ENCODE measurements around the gene LPCAT2. TPM values are rescaled to one million over a fixed set of nuclear protein-coding genes. Genes with fewer than 3 reads are reported as not detected.

The LPCAT2 gene
- total RNA-seq, 1 experiment from 2014 or later = 10.7 TPM

- intact Hi-C loops (cut with micrococcal nuclease) = no loop called here
- H3K27me3 Mint-ChIP-seq (ENCODE audit: insufficient read depth, unreplicated experiment) = no peaks in the 10 kb centered on the region
- DNase-seq (ENCODE audit: unreplicated experiment) = peak; percentile 38
- TF ChIP-seq CTCF (IDR thresholded peaks at IDR 0.05; ENCODE audit: unreplicated experiment) = no peak
- no peak overlapping the region for H3K4me3 Mint-ChIP-seq (ENCODE audit: unreplicated experiment)
- peak overlapping the region; percentile 71 for H3K27ac Mint-ChIP-seq (ENCODE audit: low read depth, unreplicated experiment)
- BruUV-seq (replicated peaks) = no TSS peak
- CTCF ChIA-PET = interaction anchor here (0.7 to 1.7 kb wide), 5 partner anchors 11 to 132 kb away, joined by 3 to 4 read pairs (median 3); no protein-coding TSS in a partner anchor
- POLR2A ChIA-PET = interaction anchor here (0.7 to 1.6 kb wide), 7 partner anchors 8 to 111 kb away, joined by 3 to 7 read pairs (median 3); no protein-coding TSS in a partner anchor
- H3K9me3 Mint-ChIP-seq (ENCODE audit: unreplicated experiment) = peaks cover 8% of the 10 kb centered on the region
- H3K36me3 Mint-ChIP-seq (ENCODE audit: insufficient read depth, unreplicated experiment) = peaks cover 4% of the 10 kb centered on the region
- H3K4me1 Mint-ChIP-seq (ENCODE audit: insufficient read depth, unreplicated experiment) = peaks cover 37% of the 10 kb centered on the region
These were observed 63.6 kb downstream of the LPCAT2 start for GRCh38 chr16:55572439-55572838.

- no peak for TF ChIP-seq CTCF (IDR thresholded peaks at IDR 0.05; ENCODE audit: unreplicated experiment)
These were observed 65.9 kb downstream of the LPCAT2 start for GRCh38 chr16:55574811-55575210.

DNA sequence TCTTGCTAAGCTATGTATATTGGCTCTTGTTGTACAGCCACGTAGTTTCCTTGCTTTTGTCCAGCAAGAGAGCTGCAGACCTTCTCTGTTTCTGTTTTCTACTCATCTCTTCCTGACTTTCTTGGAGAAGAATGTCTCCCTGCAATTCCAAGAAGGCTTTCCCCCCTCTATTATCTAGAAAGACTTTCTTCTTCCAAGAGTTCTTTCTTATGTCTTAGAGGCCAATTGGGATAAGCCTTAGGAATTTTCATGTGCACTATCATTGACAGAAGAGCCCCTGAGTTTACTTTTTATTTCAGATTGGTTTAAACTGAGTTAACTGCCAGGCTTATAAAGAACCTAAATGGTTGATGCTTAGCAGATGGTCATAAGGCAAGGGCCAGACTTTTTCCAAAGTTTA, 66.6 kb downstream of the LPCAT2 start:
- Mint-ChIP-seq H3K27me3 (ENCODE audit: insufficient read depth, unreplicated experiment) (no peaks in the 10 kb centered on the region), H3K4me1 (ENCODE audit: insufficient read depth, unreplicated experiment) (peaks cover 16% of the 10 kb centered on the region), H3K9me3 (ENCODE audit: unreplicated experiment) (peaks cover 8% of the 10 kb centered on the region), H3K4me3 (ENCODE audit: unreplicated experiment) (no peak overlapping the region), H3K36me3 (ENCODE audit: insufficient read depth, unreplicated experiment) (peaks cover 4% of the 10 kb centered on the region), H3K27ac (ENCODE audit: low read depth, unreplicated experiment) (no peak overlapping the region)
- ChIA-PET CTCF (interaction anchor here (0.6 to 1.3 kb wide), 2 partner anchors 18 to 73 kb away, joined by 3 to 4 read pairs; no protein-coding TSS in a partner anchor), POLR2A (interaction anchor here (0.7 kb wide), 1 partner anchor 126 kb away, joined by 3 read pairs; no protein-coding TSS in a partner anchor)
- no peak for DNase-seq (ENCODE audit: unreplicated experiment)
- intact Hi-C loops (cut with micrococcal nuclease) = no loop called here
- no peak for TF ChIP-seq CTCF (IDR thresholded peaks at IDR 0.05; ENCODE audit: unreplicated experiment)
- no TSS peak for BruUV-seq (replicated peaks)

More at GRCh38 chr16:55574811-55575210, 65.9 kb downstream of the LPCAT2 start:
- no peak overlapping the region for H3K4me3 Mint-ChIP-seq (ENCODE audit: unreplicated experiment)
- H3K27me3 Mint-ChIP-seq (ENCODE audit: insufficient read depth, unreplicated experiment) = no peaks in the 10 kb centered on the region
- intact Hi-C loops (cut with micrococcal nuclease) = no loop called here
- CTCF ChIA-PET = interaction anchor here (1.3 to 1.9 kb wide), 2 partner anchors 19 to 127 kb away, joined by 3 to 10 read pairs; no protein-coding TSS in a partner anchor
- H3K36me3 Mint-ChIP-seq (ENCODE audit: insufficient read depth, unreplicated experiment) = peaks cover 4% of the 10 kb centered on the region
- peaks cover 8% of the 10 kb centered on the region for H3K9me3 Mint-ChIP-seq (ENCODE audit: unreplicated experiment)
- no peak for DNase-seq (ENCODE audit: unreplicated experiment)
- H3K27ac Mint-ChIP-seq (ENCODE audit: low read depth, unreplicated experiment) = no peak overlapping the region
- BruUV-seq (replicated peaks) = no TSS peak
- H3K4me1 Mint-ChIP-seq (ENCODE audit: insufficient read depth, unreplicated experiment) = peaks cover 16% of the 10 kb centered on the region
- POLR2A ChIA-PET = interaction anchor here (0.7 kb wide), 1 partner anchor 125 kb away, joined by 3 read pairs; no protein-coding TSS in a partner anchor

DNA sequence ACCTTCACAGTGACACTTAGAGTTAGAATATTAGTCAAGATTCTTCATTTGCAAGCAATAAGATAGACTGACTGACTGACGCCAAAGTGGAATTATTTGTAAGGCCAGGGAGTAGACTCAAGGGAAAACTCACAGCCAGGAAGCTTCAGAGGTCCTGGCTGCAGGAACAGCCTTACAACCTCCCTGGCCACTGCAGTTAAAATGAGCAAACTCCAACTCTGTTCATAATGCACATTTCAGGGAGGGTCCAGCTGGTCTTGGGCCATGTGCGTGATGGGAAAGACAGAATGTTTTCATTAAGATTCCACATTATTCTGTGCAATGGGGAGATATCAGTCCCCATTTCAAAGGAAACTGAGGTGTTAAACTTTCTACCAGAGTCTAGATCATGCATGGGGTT, 67.5 kb downstream of the LPCAT2 start:
- no peaks in the 10 kb centered on the region for H3K27me3 Mint-ChIP-seq (ENCODE audit: insufficient read depth, unreplicated experiment)
- H3K36me3 Mint-ChIP-seq (ENCODE audit: insufficient read depth, unreplicated experiment) = peaks cover 4% of the 10 kb centered on the region
- no peak overlapping the region for H3K4me3 Mint-ChIP-seq (ENCODE audit: unreplicated experiment)
- peaks cover 16% of the 10 kb centered on the region for H3K4me1 Mint-ChIP-seq (ENCODE audit: insufficient read depth, unreplicated experiment)
- BruUV-seq (replicated peaks) = no TSS peak
- DNase-seq (ENCODE audit: unreplicated experiment) = no peak
- H3K9me3 Mint-ChIP-seq (ENCODE audit: unreplicated experiment) = peaks cover 8% of the 10 kb centered on the region
- TF ChIP-seq CTCF (IDR thresholded peaks at IDR 0.05; ENCODE audit: unreplicated experiment) = no peak
- POLR2A ChIA-PET = no interaction called here
- no peak overlapping the region for H3K27ac Mint-ChIP-seq (ENCODE audit: low read depth, unreplicated experiment)
- CTCF ChIA-PET = interaction anchor here (0.6 to 1.4 kb wide), 3 partner anchors 9 to 112 kb away, joined by 3 to 4 read pairs (median 3); no protein-coding TSS in a partner anchor
- intact Hi-C loops (cut with micrococcal nuclease) = no loop called here
